Measurements from ENCODE around the gene MRPL53.

DNA sequence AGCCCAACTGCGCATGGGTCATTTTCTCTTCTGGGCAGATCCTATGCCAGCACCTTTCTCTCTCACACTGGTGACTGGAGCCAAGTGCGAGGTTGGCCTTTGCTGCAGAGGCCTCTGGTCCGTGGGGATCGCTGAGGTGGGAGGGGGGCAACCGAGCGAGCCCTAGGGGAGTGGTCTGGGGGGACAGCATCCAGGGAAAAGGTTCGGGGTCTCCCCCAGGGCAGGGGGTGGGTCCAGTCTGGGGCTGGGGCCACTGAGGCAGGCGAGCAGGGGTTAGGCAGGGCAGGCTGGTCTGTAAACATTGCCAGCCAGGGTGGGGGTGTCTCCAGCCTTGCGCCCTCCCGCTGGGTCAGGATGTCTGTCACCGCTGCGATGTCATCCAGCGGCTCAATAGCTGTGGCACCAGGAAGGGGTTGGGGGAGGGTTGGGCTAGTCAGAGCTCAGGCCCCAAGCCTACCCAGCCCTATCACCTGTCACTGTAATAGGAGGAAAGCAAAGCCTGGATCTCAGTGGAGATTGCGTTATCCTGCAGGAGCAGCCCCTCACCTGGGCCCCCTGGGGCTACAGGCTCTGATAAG is 46.2 kb downstream of the MRPL53 start:
- TF ChIP-seq CTCF (IDR thresholded peaks at IDR 0.05 in 4 of 5, conservative IDR thresholded peaks at IDR 0.05 in 1 of 5), result no peak
- no peak for TF ChIP-seq POLR2A (IDR thresholded peaks at IDR 0.05)

Measured in gastrocnemius medialis (tissue), 4 donors.